Stimulated activated CD4-positive, alpha-beta T cell treated with anti-CD3 and anti-CD28 coated beads, TNF-alpha, amount 100 ng/mL, for 1 hour (primary cell): ENCODE results near the gene GPC6.

Source experiments
- DNase-seq, 3 donors: peaks; one replicate each; pipeline ENCODE4 v3.0.0-alpha.2; 2020; ENCODE audit warnings: low read depth in 3 of 3, low spot score in 1 of 3

GPC6 gene

GRCh38 chr13:94020833-94021232, 794.2 kb downstream of the GPC6 start:
- no peak for DNase-seq

- DNase-seq, result no peak
Observed at GRCh38 chr13:94028234-94028633, 801.6 kb downstream of the GPC6 start.

- DNase-seq, result no peak
Observed at GRCh38 chr13:94028650-94029049, 802.0 kb downstream of the GPC6 start.

- DNase-seq, result no peak
Observed at GRCh38 chr13:94030415-94031119, 804.0 kb downstream of the GPC6 start.

GRCh38 chr13:94031609-94032008, 805.0 kb downstream of the GPC6 start:
- DNase-seq, result no peak

- no peak for DNase-seq
Observed at GRCh38 chr13:94033098-94033497, 806.5 kb downstream of the GPC6 start.

- DNase-seq, result no peak
Observed at GRCh38 chr13:94033830-94034642, 807.4 kb downstream of the GPC6 start.

- no peak for DNase-seq
Observed at GRCh38 chr13:94050039-94050438, 823.4 kb downstream of the GPC6 start.

GRCh38 chr13:94050686-94051085, 824.1 kb downstream of the GPC6 start:
- DNase-seq, result no peak

GRCh38 chr13:94053986-94054593, 827.5 kb downstream of the GPC6 start:
- DNase-seq, result no peak

- DNase-seq, result no peak
Observed at GRCh38 chr13:94056362-94056990, 829.9 kb downstream of the GPC6 start.

- no peak for DNase-seq
Observed at GRCh38 chr13:94057618-94058186, 831.1 kb downstream of the GPC6 start.

- no peak for DNase-seq
Observed at GRCh38 chr13:94058821-94059360, 832.3 kb downstream of the GPC6 start.

- no peak for DNase-seq
Observed at GRCh38 chr13:94061301-94061700, 834.7 kb downstream of the GPC6 start.

GRCh38 chr13:94063096-94063495, 836.5 kb downstream of the GPC6 start:
- DNase-seq, result no peak

GRCh38 chr13:94063848-94064247, 837.2 kb downstream of the GPC6 start:
- no peak for DNase-seq

GRCh38 chr13:94065741-94066140, 839.1 kb downstream of the GPC6 start:
- no peak for DNase-seq

- DNase-seq, result no peak
Observed at GRCh38 chr13:94073007-94073744, 846.6 kb downstream of the GPC6 start.

- DNase-seq, result no peak
Observed at GRCh38 chr13:94079876-94080275, 853.3 kb downstream of the GPC6 start.

GRCh38 chr13:94080527-94080926, 853.9 kb downstream of the GPC6 start:
- no peak for DNase-seq
